Stimulated activated CD8-positive, alpha-beta memory T cell treated with anti-CD3 and anti-CD28 coated beads, Interleukin-4, amount 100 ng/mL, for 4 hours (primary cell): Measurements from ENCODE around the gene SCN1B.

Experiments used
- DNase-seq, 2 donors: peaks; one replicate each; pipeline ENCODE4 v3.0.0-alpha.2; 2020; ENCODE audit warnings: low read depth in 2 of 2, low spot score in 1 of 2

The SCN1B gene

DNA sequence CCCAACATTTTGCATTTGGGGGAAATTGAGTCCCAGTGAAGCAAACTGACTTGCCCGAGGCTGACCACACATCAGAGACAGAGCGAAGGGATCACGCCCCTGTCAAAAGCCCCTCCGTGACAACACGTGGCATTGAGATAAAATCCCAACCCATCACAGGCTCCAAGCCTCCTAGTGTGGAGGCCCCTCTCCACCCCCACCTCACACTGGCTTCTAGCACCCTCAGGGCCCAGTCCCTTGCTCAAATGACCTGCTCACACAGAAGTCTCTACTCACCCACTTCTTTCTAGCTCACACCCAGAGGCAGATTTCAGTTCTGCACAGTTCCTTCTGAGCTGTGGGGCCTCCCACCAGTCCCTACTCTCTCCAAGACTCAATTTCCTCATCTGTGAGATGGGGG, 21.5 kb downstream of the SCN1B start:
- no peak for DNase-seq

- no peak for DNase-seq
These were observed 22.4 kb downstream of the SCN1B start for GRCh38 chr19:35052599-35053190.

- no peak for DNase-seq
These were observed 23.5 kb downstream of the SCN1B start for GRCh38 chr19:35053667-35054293.

- no peak for DNase-seq
These were observed 24.4 kb downstream of the SCN1B start for GRCh38 chr19:35054626-35055025.

DNA sequence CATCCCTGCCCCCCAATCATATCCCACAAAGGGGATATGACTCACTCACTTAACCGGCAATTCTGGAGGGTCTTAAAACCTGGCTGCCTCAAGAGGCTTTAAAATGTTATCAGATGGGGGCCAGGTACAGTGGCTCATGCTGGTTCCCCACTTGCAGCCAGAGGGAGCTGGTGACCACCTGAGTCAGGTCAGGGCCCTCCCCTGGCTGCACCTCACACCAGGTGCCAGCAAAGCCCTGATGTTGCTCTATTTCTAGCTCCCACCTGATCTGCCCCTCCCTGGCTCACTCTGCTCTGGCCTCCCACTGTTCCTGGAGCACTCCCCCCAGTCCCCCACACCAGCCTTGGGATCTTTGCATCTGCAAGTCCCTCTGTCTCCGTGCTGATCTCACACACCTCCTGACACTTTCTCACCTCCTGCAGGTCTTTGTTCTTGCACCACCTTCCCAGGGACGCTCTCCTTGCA, 25.5 kb downstream of the SCN1B start:
- no peak for DNase-seq

GRCh38 chr19:35056513-35057063, 26.3 kb downstream of the SCN1B start:
- DNase-seq: no peak

- DNase-seq: no peak
These were observed 28.1 kb downstream of the SCN1B start for GRCh38 chr19:35058370-35058769.

- no peak for DNase-seq
These were observed 28.9 kb downstream of the SCN1B start for GRCh38 chr19:35059006-35059798.

GRCh38 chr19:35059799-35060091, 29.5 kb downstream of the SCN1B start:
- DNase-seq: no peak

DNA sequence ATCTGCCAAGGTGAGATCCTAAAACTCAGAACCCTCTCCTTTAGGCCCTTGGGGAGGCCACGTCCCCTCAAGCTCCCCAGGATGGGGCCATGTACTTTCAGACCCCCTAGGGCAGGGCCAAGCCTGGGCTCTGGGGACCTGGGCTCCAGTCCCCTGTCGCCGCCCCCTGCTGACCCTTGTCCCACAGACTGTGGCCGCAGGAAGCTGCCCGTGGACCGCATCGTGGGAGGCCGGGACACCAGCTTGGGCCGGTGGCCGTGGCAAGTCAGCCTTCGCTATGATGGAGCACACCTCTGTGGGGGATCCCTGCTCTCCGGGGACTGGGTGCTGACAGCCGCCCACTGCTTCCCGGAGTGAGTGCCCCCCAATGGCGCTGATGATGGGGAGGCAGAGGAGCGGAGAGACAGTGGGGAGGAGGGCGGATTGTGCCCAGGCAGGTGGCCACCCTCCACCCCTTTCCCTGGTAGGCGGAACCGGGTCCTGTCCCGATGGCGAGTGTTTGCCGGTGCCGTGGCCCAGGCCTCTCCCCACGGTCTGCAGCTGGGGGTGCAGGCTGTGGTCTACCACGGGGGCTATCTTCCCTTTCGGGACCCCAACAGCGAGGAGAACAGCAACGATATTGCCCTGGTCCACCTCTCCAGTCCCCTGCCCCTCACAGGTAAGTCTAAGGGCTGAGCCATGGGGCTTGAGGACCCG, 30.0 kb downstream of the SCN1B start:
- DNase-seq: no peak

DNA sequence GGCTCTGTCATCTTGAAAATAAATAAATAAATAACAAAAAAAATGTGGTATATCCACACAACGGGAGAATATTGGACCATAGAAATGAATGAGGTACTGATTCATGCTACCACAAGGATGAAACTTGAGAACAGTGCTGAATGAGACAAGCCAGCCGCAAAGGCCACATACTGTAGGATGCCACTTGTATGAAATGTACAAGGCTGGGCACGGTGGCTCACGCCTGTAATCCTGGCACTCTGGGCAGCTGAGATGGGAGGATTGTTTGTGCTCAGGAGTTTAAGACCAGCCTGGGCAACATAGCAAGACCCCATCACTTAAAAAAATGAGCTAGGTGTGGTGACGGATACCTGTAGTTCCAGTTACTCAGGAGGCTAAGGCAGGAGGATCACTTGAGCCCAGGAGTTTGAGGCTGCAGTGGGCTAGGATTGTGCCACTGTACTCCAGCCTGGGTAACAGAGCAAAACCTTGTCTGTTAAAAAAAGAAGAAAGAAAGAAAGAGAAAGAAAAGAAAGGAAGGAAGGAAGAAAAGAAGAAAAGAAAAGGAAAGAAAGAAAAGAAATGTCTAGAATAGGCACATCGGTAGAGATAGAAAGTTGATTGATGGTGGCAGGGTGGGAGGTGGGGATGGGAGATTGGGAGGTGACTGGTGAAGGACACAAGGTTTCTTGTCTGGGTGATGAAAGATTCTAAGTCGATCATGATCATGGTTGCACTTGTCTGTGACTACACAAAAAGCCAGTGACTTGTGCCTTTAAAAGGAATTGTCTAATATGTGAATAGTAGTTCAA, 31.5 kb downstream of the SCN1B start:
- no peak for DNase-seq

DNA sequence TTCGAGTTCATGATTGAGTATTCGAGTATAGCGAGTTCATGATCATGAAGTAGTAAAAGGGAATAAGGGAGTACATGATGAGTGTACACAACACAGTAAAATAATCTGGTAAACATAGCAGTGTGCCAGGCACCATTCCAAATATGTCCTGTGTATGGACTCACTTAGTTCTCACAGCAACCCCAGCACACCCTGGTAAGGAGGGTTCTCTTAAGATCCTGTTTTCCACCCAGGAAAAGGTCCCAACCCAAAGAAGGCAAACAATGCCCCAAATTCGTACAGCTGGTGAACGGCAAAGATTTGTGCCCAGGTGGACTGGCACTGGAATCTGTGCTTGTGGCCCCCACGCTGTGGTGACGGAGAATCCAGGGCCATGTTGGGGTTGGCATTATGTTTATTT, 32.7 kb downstream of the SCN1B start:
- DNase-seq: no peak

- no peak for DNase-seq
These were observed 33.9 kb downstream of the SCN1B start for GRCh38 chr19:35063940-35064818.

DNA sequence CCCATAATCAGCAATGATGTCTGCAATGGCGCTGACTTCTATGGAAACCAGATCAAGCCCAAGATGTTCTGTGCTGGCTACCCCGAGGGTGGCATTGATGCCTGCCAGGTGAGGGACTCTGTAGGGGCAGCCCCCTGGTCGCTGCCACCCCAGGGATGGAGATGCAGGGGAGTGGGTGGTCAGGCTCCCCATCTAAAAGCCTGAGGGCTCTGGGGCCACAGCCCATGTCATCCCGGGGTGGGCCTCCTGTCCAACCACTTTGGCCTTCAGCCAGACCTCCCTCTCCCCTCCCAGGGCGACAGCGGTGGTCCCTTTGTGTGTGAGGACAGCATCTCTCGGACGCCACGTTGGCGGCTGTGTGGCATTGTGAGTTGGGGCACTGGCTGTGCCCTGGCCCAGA, 35.3 kb downstream of the SCN1B start:
- DNase-seq: no peak

DNA sequence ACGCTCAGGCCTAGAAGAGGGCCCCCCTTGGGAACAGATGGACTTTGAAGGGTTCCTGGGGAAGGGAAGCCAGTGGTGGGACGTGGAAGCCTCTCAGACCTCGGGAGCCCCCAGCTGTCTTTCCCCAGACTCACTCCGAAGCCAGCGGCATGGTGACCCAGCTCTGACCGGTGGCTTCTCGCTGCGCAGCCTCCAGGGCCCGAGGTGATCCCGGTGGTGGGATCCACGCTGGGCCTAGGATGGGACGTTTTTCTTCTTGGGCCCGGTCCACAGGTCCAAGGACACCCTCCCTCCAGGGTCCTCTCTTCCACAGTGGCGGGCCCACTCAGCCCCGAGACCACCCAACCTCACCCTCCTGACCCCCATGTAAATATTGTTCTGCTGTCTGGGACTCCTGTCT, 35.9 kb downstream of the SCN1B start:
- no peak for DNase-seq

DNA sequence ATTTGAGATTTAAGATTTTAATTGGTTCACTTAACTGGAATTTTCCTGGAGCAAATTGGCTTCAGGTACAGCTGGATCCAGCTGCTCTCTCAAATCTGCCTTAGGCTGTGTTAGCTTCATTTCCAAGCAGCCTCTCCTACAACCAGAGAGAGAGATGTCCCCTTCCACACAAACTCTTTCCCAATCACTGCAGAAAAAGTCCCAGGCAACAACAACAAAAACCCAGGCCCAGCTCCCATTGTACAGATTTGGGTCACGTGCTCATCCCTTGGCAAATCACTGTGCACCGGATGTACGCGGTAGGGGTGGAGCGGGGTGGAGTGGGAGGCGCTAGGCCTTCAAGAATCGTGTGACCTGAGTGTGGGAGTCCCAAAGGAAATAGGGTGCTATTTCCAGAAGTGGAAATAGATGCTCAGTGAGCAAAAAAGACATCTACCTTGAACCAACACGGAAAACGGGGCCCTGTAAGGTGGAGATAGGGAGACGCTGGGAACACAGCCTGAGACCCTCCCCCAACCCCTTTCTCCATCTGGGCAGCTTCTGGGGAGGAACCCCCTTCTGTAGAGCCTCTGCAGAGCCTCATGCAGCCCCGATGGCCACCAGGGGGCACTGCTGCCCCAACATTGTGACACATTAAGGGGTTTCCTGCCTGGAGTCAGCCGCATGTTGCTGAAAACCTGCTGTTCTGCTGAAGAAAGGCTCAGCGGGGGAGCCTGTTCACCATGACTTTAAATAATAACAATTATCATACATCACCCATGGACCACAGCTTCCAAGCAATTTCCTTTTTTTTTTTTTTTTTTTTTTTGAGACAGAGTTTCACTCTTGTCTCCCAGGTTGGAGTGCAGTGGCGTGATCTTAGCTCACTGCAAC, 36.7 kb downstream of the SCN1B start:
- peak; percentile 72 to 84 for DNase-seq

DNA sequence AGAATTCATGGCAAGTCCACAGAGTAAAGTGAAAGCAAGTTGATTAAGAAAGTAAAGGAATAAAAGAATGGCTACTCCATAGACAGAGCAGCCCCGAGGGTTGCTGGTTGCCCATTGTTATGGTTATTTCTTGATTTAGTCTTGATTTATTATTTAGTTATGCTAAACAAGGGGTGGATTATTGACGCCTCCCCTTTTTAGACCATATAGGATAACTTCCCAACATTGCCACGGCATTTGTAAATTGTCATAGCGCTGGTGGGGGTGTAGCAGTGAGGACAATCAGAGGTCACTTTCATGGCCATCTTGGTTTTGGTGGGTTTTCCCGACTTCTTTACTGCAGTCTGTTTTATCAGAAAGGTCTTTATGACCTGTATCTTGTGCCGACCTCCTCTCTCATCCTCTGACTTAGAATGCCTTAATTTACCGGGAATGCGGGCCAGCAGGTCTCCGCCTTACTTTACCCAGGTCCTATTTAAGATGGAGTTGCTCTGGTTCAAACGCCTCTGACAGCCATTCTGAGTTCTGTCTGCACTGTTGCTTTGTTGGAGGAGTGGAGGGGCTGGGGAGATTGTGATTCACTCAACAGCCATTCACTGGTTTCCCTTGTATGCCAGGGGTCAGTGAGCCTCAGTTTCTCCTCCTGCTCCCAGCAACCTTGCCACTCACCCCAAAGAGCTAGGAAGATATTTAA, 38.8 kb downstream of the SCN1B start:
- no peak for DNase-seq

- no peak for DNase-seq
These were observed 39.4 kb downstream of the SCN1B start for GRCh38 chr19:35069696-35070095.
